ENCODE results near the gene LCN6.
"Not testable (repeated sequence)": the region's sequence is repeated elsewhere in the genome, so short reads cannot be mapped to it uniquely, and the experiment has no call there.

The LCN6 gene

DNA sequence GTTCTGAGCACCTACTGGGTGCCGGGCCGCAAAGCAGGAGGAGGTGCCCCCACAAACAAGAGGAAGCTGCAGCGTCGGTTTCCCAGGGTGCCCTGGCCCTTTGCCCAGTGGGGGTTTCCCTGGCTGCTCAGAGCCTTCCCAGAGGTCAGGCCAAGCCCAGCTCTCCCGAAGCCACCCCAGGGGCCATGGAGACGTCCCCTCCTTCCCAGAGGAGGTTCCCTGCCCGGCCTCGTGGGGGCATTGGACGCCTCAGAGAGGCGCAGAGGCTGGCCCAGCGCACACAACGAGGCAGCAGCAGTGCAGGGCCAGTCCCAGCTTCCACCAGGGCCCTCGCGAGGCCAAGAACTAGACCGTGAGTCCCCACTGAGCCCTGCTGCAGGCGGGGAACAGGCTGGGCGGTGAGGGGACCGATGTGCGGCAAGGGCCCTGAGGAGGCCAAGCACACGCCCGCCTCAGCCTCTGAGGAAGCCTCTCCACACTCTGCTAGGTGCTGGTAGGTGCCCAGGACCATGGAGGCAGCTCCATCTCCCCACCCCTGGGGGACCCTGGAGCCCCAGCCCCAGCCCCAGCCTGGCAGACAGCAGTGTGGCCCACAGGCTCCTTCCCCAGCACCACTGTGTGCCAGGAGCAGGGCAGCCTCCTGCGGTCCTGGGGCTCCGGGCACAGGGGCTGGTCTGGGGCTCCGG is 29.0 kb downstream of the LCN6 start:
- in situ Hi-C loops (cut with HindIII; ENCODE audit: low pct_unique_long_range_greater_than_20kb, low sequenced_read_pairs) = no loop called here
- no peak for DNase-seq (ENCODE audit: low read depth in 1 of 2, low spot score in 1 of 2)
- no peak for TF ChIP-seq JUND (IDR thresholded peaks at IDR 0.05; ENCODE audit: low read depth)

- in situ Hi-C loops (cut with HindIII; ENCODE audit: low pct_unique_long_range_greater_than_20kb, low sequenced_read_pairs) = no loop called here
- no peak for DNase-seq (ENCODE audit: low read depth in 1 of 2, low spot score in 1 of 2)
- no peak for TF ChIP-seq JUND (IDR thresholded peaks at IDR 0.05; ENCODE audit: low read depth)
These were observed 29.8 kb downstream of the LCN6 start for GRCh38 chr9:136718345-136719194.

GRCh38 chr9:136717399-136717798 is 30.9 kb downstream of the LCN6 start:
- in situ Hi-C loops (cut with HindIII; ENCODE audit: low pct_unique_long_range_greater_than_20kb, low sequenced_read_pairs) = no loop called here
- TF ChIP-seq JUND (IDR thresholded peaks at IDR 0.05; ENCODE audit: low read depth) = no peak
- DNase-seq (ENCODE audit: low read depth in 1 of 2, low spot score in 1 of 2) = no peak

DNA sequence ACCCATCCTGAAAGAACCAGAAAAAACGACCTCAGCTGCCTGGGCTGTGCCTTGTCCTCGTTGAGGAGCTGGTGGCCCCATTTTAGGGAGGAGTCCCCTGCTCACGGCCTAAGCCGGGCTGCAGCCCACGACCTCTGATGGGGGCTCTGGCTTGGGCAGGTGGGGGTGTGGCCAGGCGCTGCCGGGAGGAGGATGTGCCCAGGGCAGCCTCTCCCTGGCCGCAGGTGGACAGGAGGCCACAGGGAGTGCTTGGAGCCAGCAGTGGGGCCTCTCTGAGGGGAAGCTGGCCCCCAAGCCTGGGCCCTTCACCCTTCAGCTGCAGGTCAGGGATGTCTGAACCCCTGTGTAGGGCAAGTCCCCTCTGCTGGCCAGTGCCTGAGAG is 33.4 kb downstream of the LCN6 start:
- in situ Hi-C loops (cut with HindIII; ENCODE audit: low pct_unique_long_range_greater_than_20kb, low sequenced_read_pairs) = no loop called here
- no peak for DNase-seq (ENCODE audit: low read depth in 1 of 2, low spot score in 1 of 2)
- TF ChIP-seq JUND (IDR thresholded peaks at IDR 0.05; ENCODE audit: low read depth) = no peak

DNA sequence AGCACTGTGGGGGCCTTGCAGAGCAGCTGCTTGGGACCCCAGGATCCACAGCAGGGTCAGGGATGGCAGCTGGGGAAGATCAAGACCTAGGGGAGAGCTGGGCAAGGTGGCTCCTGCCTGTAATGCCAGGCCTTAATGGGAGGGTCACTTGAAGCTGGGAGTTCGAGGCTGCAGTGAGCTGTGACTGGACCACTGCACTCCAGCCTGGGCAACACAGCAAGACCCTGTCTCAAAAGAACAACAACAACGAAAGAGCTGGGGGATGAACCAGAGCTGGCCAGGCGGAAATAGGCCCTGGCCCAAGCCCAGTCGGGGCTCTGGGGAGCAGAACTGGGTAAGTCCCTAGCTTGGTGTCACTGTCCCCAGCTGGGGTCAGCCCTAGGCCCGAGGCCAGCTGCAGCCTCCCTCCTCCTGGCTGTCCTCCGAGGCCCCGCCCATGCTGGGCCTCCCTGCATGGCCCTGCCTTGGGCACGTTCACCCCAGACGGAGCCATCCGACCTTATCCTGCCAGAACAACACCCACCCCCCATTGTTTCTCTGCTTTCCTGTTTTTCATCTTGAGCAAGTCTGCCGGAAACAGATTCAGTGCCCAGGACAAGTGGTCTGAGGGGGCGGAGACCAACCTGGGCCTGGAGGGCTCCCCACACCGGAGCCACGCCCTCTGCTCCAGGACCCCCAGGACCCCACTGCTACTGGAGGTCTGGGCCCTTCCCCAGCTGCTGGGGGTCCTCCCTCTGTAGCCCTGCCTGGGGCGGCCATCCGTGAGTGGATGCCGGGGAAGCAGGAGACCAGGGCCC is 34.0 kb downstream of the LCN6 start:
- in situ Hi-C loops (cut with HindIII; ENCODE audit: low pct_unique_long_range_greater_than_20kb, low sequenced_read_pairs) = no loop called here
- DNase-seq (ENCODE audit: low read depth in 1 of 2, low spot score in 1 of 2) = no peak
- no peak for TF ChIP-seq JUND (IDR thresholded peaks at IDR 0.05; ENCODE audit: low read depth)

GRCh38 chr9:136713550-136713949 is 34.8 kb downstream of the LCN6 start:
- no peak for DNase-seq (ENCODE audit: low read depth in 1 of 2, low spot score in 1 of 2)
- in situ Hi-C loops (cut with HindIII; ENCODE audit: low pct_unique_long_range_greater_than_20kb, low sequenced_read_pairs) = no loop called here
- no peak for TF ChIP-seq JUND (IDR thresholded peaks at IDR 0.05; ENCODE audit: low read depth)

GRCh38 chr9:136712690-136713544 is 35.4 kb downstream of the LCN6 start:
- in situ Hi-C loops (cut with HindIII; ENCODE audit: low pct_unique_long_range_greater_than_20kb, low sequenced_read_pairs) = no loop called here
- no peak for TF ChIP-seq JUND (IDR thresholded peaks at IDR 0.05; ENCODE audit: low read depth)
- no peak for DNase-seq (ENCODE audit: low read depth in 1 of 2, low spot score in 1 of 2)

- TF ChIP-seq JUND (IDR thresholded peaks at IDR 0.05; ENCODE audit: low read depth) = no peak
- in situ Hi-C loops (cut with HindIII; ENCODE audit: low pct_unique_long_range_greater_than_20kb, low sequenced_read_pairs) = no loop called here
- DNase-seq (ENCODE audit: low read depth in 1 of 2, low spot score in 1 of 2) = peak in 1 of 2 experiments; percentile 61
These were observed 36.3 kb downstream of the LCN6 start, which contains the start of gene DIPK1B for GRCh38 chr9:136711751-136712689. Gene DIPK1B, plus strand, starts transcription at chr9:136712572. Its CDS starts 94 bp downstream, at chr9:136712666.

DNA sequence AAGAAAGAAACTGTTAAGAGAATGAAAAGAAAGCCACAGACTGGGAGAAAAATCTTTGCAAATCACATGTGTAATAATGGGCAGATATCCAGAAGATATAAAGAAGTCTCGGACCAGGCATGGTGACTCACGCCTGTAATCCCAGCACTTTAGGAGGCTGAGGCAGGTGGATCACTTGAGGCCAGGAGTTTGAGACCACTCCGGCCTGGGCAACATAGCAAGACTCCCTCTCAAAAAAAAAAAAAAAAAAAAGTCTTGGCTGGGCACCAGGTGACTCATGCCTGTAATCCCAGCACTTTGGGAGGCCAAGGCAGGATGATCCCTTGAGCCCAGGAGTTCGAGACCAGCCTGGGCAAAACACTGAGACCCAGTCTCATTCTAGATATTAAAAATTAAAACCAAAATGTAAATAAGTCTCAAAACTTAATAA is 37.1 kb downstream of the LCN6 start:
- in situ Hi-C loops (cut with HindIII; ENCODE audit: low pct_unique_long_range_greater_than_20kb, low sequenced_read_pairs); DNase-seq (ENCODE audit: low read depth in 1 of 2, low spot score in 1 of 2): not testable (repeated sequence)

GRCh38 chr9:136710543-136710942 is 37.8 kb downstream of the LCN6 start:
- TF ChIP-seq JUND (IDR thresholded peaks at IDR 0.05; ENCODE audit: low read depth) = no peak
- in situ Hi-C loops (cut with HindIII; ENCODE audit: low pct_unique_long_range_greater_than_20kb, low sequenced_read_pairs) = no loop called here
- no peak for DNase-seq (ENCODE audit: low read depth in 1 of 2, low spot score in 1 of 2)

Measured in T47D (cell line).